Nucleus accumbens (tissue), 56 donors: ENCODE data around the gene GIMAP4.
"Not testable (repeated sequence)": the region's sequence is repeated elsewhere in the genome, so short reads cannot be mapped to it uniquely, and the experiment has no call there.

Experiments
- DNase-seq, 56 donors: peaks; one replicate each; lab custom pipeline; 2025; lab: John Stamatoyannopoulos, UW

Gene GIMAP4

DNA sequence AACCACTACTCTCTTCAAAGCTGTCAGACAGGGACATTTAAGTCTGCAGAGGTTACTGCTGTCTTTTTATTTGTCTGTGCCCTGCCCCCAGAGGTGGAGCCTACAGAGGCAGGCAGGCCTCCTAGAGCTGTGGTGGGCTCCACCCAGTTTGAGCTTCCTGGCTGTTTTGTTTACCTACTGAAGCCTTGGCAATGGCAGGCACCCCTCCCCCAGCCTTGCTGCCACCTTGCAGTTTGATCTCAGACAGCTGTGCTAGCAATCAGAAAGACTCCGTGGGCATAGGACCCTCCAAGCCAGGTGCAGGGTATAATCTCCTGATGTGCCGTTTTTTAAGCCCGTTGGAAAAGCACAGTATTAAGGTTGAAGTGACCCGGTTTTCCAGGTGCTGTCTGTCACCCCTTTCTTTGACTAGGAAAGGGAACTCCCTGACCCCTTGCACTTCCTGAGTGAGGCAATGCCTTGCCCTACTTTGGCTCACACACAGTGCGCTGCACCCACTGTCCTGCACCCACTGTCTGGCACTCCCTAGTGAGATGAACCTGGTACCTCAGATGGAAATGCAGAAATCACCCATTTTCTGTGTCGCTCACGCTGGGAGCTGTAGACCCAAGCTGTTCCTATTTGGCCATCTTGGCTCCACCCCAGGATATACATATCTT is 12.9 kb downstream of the GIMAP4 start:
- DNase-seq, result not testable (repeated sequence)

DNA sequence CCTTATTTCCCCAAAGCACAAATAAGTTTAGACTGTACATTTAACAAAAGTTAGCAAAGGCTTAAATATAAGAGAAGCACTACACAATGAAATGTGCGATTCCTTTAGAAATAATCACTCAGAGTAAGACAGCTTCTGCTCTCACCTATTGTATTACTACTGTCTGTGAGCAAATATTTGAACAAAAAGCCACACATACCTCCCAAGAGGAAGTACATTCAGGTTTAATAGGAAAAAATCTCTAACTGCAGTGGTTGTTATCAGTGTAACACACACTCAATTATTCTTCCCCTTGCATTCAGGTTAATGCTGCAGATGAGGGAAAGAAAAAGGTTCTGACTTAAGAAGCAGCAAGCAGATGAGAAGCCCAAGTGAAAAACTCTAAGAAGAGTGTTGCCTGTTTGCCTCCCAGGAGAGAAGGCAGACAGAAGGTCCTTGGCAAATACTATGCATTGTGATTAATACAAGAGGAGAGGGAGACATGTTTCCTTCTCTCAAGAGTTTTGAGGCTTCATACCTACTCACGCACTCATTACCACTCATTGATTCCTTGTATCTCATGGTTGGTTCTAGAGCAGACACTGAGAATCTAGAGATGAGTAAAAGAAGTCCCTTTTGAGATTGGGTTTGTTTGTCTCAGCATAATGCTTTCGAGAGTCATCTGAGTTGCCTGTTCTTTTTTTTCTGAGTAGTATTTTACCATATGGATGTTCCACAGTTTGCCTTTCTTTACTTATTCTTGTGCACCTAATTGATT is 13.6 kb downstream of the GIMAP4 start:
- no peak for DNase-seq

DNA sequence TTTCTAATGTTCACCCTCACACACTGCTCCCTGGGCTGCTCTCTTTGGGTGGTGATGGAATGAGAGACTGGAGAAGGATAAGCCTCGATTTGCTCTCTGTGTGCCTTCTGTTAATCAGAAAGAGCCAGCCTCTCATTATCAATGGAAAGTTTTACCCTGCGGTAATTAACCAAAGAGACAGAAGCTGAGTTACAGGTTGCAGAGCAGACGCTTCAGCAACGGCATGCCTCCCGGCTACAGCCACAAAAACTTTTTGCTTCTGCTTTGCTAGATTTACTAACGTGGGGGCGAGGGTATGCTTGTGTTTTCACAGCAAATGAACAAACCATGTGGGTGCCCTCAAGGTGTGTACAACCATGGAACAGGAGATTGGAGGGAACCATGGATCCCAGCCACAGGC is 18.0 kb downstream of the GIMAP4 start:
- no peak for DNase-seq

DNA sequence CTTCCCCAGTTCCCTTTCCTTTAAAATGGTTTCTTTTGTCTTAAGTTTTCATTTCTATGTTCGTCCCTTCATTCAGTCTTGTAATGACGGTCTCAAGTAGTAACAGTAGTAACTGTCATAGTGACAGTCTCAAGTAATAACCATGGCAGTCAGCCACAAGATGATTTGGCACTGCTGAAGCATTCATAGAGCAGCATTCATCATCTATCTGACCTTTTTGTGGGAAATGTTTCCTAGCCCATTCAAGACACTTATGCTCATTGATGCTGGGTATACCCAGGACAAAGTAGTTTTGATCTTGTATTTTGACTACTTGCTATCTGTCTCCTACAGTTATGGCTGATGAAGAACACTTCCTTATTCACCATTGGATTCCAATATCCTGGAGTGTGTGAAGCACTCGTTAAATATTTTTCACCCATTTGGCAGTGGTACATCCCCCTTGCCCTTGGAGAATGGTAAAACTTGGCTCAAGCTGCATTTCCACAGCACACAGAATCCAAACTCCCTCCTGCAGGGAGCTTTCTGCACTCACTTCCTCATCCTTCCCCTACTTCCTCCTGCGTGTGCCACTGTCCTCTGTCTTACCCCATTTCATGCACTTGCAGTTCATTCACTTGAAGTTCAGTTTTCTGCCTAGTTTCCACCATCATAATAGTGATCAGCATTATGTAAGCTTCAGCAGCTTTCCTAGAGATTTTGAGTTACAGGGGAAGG is 19.0 kb downstream of the GIMAP4 start:
- DNase-seq, result no peak

DNA sequence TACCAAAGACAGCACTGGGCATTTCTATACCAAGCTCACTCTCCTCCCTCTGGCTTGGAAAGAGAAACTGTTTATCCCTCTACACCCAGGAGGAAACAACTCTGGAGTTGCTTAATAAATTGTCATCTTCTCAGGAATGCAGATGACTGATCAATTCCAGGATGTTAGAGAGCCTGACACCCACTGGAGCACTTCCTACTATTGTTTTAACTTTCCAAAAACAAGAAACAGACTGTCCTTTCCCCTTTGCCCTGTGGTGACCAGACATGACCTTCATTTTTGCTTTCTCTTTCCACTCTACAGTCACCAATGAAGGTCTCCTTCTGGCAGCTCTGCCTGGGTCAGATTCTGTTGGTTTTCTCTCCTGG is 19.6 kb downstream of the GIMAP4 start:
- DNase-seq, result no peak

DNA sequence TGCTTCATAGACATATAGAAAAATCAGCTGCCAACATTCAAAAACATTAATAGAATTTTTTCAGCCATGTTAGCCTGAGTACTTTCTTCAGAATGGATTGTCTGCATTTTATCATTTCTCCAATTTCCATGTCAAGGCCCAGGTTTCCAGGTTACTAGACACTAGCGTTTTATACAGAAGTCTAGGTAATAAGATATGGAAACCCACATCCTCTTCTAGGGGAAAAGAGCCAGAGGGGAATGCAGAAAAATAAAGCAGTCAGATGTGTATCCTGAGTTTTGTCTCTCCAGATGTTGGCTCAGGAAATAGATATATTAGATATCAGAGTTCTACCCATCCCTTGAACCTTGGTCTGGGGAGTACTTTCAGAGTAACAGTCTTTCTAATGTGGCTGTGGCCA is 20.4 kb downstream of the GIMAP4 start:
- DNase-seq, result no peak

DNA sequence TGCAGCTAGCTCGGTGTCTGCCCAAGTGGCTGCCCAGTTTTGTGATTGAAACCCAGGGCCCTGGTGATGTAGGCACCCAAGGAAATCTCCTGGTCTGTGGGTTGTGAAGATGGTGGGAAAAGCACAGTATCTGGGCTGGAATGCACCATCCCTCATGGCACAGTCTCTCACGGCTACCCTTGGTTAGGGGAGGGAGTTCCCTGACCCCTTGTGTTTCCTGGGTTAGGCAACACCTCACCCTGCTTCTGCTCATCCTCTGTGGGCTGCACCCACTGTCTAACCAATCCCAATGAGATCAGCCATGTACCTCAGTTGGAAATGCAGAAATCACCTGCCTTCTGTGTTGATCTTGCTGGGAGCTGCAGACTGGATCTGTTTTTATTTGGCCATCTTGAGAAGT is 27.6 kb downstream of the GIMAP4 start:
- DNase-seq, result no peak

DNA sequence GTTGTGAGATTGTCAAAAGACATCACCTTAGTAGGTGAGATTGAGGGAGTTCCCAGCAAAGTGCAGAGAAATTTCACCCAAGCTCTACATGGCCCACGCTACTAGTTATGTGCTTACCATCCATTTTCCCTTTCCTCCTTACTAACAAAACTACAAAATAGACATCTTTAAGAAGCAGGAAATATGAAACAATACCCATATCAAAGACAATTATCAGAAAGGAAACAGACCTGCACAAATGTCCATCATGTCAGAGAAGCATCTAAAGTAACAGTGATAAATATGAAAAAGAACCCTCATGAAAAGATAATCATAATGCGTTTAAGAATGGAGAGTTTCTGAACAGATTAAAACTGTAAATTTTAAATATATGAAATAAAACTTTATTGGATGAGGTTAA is 28.2 kb downstream of the GIMAP4 start:
- no peak for DNase-seq

DNA sequence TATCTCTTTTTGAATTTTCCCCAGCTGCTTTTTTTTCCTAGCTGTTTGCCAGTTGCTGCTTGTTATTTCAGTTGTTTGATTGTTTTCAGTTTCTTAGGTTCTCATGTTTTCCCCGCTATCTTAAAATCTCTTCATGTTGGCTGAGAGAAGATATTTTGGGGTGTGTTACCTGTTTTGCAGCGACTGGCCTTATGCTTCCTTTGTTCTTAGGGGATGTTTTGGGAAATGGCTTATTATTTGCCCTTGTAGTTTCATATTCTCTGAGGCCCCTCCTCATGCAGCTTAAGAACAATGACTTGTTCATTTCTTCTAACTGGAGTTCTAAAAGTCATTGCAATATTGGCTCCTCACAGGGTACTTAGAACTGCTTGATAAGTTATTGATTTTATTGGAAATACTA is 36.4 kb downstream of the GIMAP4 start:
- DNase-seq, result not testable (repeated sequence)

DNA sequence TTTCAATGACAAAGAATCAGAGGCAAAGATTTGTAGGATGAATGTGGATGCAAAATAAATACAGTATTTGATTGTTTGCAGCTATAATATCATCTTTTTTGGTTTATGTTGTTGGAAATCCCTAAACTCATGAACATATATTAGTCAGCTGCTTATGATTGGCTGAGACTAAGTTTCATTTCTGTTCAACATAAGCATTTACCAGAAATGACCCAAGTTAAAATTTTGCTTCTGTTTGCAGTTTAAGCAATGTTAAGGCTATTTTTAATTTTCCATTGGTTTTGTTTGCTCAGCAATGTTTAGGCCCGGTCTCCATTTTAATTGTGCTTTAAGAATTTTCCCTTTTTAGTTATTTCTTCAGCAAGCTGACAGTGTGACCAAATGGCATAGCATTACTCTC is 43.0 kb downstream of the GIMAP4 start:
- no peak for DNase-seq

DNA sequence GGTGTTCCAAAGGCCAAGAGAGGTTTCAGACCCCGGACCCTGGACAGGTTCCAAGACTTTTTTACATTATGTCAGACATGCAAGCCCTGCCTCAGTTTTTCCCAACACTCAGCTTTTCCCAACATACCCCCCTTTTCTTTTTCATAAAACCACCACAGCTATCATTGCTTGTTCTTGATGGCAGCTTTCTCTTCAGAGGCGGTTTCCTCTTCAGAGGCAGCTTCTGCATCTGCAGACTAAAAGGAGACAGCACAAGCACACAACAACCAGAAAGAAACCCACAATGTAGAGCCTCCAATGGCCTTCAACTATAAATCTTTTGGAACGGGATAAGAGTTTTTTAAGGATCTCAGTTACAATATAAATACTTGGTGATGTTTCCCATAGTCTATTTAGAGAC is 45.7 kb downstream of the GIMAP4 start:
- DNase-seq, result no peak

DNA sequence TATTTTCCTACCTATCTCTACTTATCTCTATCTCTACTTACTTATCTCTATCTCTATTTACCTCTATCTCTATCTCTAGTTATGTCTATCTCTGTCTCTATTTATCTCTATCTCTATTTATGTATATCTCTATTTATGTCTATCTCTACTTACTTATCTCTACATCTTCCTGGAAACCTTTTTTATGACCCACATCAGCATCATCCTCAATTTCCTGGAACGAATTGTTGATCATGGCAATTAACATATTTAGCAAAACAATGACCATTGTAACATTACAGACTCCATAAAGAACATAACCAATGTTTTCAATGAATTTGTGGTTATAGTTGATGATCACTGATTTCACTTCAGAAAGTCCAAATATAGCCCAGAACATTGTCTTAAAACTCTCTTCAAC is 46.7 kb downstream of the GIMAP4 start:
- no peak for DNase-seq

DNA sequence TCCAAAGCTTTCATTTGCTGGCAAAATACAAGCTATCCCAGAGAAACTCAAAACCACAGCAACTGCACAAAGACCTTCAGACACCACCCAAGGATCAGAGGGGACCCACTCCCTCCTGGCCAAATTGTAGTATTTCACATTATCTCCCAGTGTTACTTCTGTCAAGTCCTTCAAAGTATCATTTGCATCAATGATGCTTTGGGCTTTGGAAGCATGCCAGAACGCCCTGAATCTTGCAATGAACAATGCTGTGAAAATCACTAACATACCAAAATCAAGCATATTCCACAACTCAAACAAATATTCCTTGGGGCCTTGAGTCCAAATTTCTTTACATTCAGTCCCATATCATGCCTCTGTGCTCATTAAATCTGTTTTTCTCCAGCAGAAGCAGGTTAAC is 47.2 kb downstream of the GIMAP4 start:
- not testable (repeated sequence) for DNase-seq

DNA sequence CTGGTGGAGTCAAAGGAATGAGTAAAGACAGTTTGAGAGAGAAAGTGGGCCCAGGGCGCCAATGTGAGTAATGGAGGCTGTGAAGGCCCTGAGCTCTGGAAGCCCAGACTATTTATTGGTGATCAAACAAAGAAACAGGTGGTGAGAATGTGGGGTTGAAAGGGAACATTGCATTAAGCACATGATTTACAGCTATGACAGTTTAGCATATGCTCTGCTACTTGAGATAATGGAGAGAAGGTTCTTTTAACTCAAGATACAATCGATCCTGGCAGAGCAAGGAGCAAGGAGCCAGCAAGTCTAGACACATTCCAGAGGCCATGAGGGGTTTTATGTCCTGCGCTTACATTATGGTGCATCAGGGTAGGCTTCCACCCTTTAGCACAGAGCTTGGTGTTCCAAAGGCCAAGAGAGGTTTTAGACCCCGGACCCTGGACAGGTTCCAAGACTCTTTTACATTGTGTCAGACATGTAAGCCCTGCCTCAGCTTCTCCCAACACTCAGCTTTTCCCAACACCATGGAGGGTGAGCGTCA is 48.1 kb downstream of the GIMAP4 start:
- DNase-seq, result not testable (repeated sequence)

DNA sequence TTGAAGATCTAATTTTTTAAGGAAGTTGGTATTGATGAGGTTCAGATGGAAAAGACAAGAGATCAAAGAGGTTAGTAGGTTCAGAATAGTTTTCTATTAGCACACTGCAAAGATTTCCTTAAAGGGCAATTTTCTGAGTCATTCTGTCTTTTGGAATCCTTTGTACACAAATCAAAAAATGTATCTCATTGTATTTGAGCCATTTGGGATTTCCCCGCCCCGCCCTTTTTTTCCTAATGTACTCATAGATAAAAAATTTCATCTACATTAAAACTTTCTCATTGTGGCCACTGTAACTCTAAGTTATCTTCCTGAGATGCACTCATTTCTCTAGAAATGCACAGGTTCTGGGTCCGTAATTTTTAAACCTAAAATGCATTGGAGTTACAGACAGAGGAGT is 52.9 kb downstream of the GIMAP4 start:
- DNase-seq, result no peak

DNA sequence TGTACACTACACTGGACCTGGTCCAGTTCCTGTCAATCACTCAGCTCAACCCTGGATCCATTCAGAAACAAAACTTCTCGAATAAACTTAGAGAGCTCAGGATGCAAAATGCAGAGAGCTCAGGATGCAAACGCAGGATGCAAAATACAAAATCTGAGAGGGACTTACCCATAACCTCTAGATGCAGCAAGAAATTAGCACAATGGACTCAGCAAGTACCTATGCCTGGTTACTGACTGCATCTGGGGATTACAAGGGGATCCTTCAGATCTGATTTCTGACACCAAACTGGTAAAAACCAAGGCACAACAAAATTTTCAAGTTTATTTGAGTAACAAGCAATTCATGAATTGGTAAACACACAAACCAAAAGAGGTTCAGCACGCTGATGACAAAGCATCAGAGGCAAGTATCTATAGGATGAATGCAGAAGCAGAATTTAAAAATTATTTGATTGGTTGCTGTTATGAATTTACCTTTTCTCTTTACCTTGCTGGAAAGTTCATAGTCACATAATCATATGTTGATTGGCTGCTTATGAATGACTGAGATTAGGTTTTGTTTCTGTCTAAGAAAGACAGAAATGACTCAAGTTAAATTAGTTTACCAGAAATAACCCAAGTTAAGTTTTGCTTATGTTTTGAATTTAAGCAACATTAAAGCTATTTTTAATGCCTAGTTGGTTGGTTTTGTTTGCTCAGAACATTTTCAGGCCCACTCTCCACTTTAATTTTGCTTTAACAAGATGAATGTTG is 53.6 kb downstream of the GIMAP4 start:
- DNase-seq, result no peak

DNA sequence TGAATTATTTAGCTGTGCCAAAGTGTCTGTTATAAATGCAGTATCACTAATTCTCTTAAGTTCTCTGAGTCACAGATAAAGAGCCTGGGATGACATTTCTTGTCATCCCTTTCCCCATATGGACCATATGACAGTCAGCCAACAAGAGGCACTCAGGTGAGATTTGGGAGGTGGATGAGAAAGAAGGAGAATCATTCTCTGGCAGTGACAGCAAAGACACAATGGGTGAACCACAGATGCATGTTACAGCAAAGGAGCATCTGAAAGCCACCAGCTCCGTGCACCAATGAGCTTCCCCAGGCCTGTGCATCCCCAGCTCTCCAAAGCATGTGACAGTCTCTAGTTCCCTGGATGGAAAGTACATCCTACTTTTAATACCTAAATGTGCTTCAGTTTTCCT is 54.2 kb downstream of the GIMAP4 start:
- DNase-seq, result no peak
